WTC11 (cell line): ENCODE data around the gene TENT5A. TPM values are rescaled to one million over a fixed set of nuclear protein-coding genes. Genes with fewer than 3 reads are reported as not detected.
A peak's percentile ranks its signal among the peaks of the same experiment; 100 is the strongest.

ENCODE experiments used
- ATAC-seq: fragments of 200-7000 bp; cut with Tn5 transposase; 2 replicates; pipeline ENCODE4 v1.10.0; 2021; ENCODE audit warnings: mild to moderate bottlenecking, moderate library complexity
- CTCF ChIA-PET: fragments of 300-600 bp; sonication (Branson Sonifier 250); formaldehyde crosslinking; loops from one replicate; lab custom pipeline; 2021; ENCODE audit warnings: antibody characterized with exemption; lab: Charles Lee
- POLR2A ChIA-PET: fragments of 350-600 bp; sonication (Branson Sonifier 250); formaldehyde crosslinking; loops from one replicate; lab custom pipeline; 2021; ENCODE audit warnings: antibody characterized with exemption; lab: Charles Lee
- DNase-seq: peaks from one replicate; pipeline ENCODE4 v3.0.0; 2021; ENCODE audit warnings: low spot score
- H3K27ac Mint-ChIP-seq: 2 replicates; pipeline ENCODE4 v1.8.0; 2021; ENCODE audit warnings: mixed read lengths
- H3K27me3 Mint-ChIP-seq: 2 replicates; pipeline ENCODE4 v1.8.0; 2021; ENCODE audit warnings: low read depth, mild to moderate bottlenecking, moderate library complexity, mixed read lengths
- H3K36me3 Mint-ChIP-seq: 2 replicates; pipeline ENCODE4 v1.8.0; 2021; ENCODE audit warnings: mixed read lengths
- H3K4me1 Mint-ChIP-seq: 2 replicates; pipeline ENCODE4 v1.8.0; 2022; ENCODE audit warnings: mixed read lengths
- H3K4me3 Mint-ChIP-seq: 2 replicates; pipeline ENCODE4 v1.8.0; 2021; ENCODE audit warnings: mild to moderate bottlenecking, moderate library complexity, mixed read lengths
- H3K9me3 Mint-ChIP-seq: 2 replicates; pipeline ENCODE4 v1.8.0; 2021; ENCODE audit warnings: mixed read lengths
- AFF4 ChIP-seq: sonication (generic); formaldehyde crosslinking; IDR thresholded peaks from 2 replicates; pipeline ENCODE4 v1.8.1; 2023; ENCODE audit warnings: mild to moderate bottlenecking, missing genetic modification reagents, borderline replicate concordance
- CDX4 ChIP-seq: fragments of 250-450 bp; sonication (Bioruptor Pico); IDR thresholded peaks from 2 replicates; pipeline ENCODE4 v1.9.0; 2021; ENCODE audit warnings: moderate library complexity, mild to moderate bottlenecking, inconsistent platforms, borderline replicate concordance
- E2F5 ChIP-seq: sonication (generic); formaldehyde crosslinking; IDR thresholded peaks from 2 replicates; pipeline ENCODE4 v1.8.1; 2022; ENCODE audit warnings: mild to moderate bottlenecking, moderate library complexity, missing genetic modification reagents
- EMX1 ChIP-seq: fragments of 250-450 bp; sonication (Bioruptor Pico); IDR thresholded peaks from 2 replicates; pipeline ENCODE4 v1.8.0; 2021; ENCODE audit warnings: mild to moderate bottlenecking
- RELA ChIP-seq: sonication (generic); formaldehyde crosslinking; IDR thresholded peaks from 2 replicates; pipeline ENCODE4 v1.8.1; 2022; ENCODE audit warnings: missing genetic modification reagents, mild to moderate bottlenecking, borderline replicate concordance
- SOX15 ChIP-seq: fragments of 250-450 bp; sonication (Bioruptor Pico); IDR thresholded peaks from 2 replicates; pipeline ENCODE4 v1.9.0; 2021; ENCODE audit warnings: mild to moderate bottlenecking
- ZMAT4 ChIP-seq: fragments of 250-450 bp; sonication (Bioruptor Pico); IDR thresholded peaks from 2 replicates; pipeline ENCODE4 v1.9.0; 2021; ENCODE audit warnings: mild to moderate bottlenecking
- ZNF138 ChIP-seq: sonication (generic); formaldehyde crosslinking; conservative IDR thresholded peaks from 2 replicates; pipeline ENCODE4 v1.8.1; 2022; ENCODE audit warnings: mild to moderate bottlenecking, moderate library complexity, missing genetic modification reagents
- total RNA-seq: library from RNA; stranded (reverse); gene quantifications from 3 replicates; pipeline ENCODE4 v1.2.3, GENCODE V29; 2021
- TF ChIP-seq, protein P1 (sequence below): sonication (generic); formaldehyde crosslinking; IDR thresholded peaks from 2 replicates; pipeline ENCODE4 v1.8.1; 2022; ENCODE audit warnings: low read depth, missing genetic modification reagents, borderline replicate concordance
- TF ChIP-seq, protein P2 (sequence below): sonication (generic); formaldehyde crosslinking; IDR thresholded peaks from 2 replicates; pipeline ENCODE4 v1.8.0; 2022; ENCODE audit warnings: mild to moderate bottlenecking, missing genetic modification reagents
- TF ChIP-seq, protein P3 (sequence below): sonication (generic); formaldehyde crosslinking; IDR thresholded peaks from 2 replicates; pipeline ENCODE4 v1.8.0; 2022; ENCODE audit warnings: missing genetic modification reagents
- TF ChIP-seq, protein P4 (sequence below): sonication (generic); formaldehyde crosslinking; IDR thresholded peaks from 2 replicates; pipeline ENCODE4 v1.8.0; 2023; ENCODE audit warnings: missing genetic modification reagents, mild to moderate bottlenecking, borderline replicate concordance
- TF ChIP-seq, protein P5 (sequence below): fragments of 250-450 bp; sonication (Bioruptor Pico); IDR thresholded peaks from 2 replicates; pipeline ENCODE4 v2.1.2; 2022; ENCODE audit warnings: mild to moderate bottlenecking, moderate library complexity
- TF ChIP-seq, protein P6 (sequence below): fragments of 200-600 bp; IDR thresholded peaks from 2 replicates; pipeline ENCODE4 v1.8.0; 2022; ENCODE audit warnings: antibody characterized with exemption

Gene TENT5A
- total RNA-seq, 1 experiment from 2014 or later, result 3.2 TPM

DNA sequence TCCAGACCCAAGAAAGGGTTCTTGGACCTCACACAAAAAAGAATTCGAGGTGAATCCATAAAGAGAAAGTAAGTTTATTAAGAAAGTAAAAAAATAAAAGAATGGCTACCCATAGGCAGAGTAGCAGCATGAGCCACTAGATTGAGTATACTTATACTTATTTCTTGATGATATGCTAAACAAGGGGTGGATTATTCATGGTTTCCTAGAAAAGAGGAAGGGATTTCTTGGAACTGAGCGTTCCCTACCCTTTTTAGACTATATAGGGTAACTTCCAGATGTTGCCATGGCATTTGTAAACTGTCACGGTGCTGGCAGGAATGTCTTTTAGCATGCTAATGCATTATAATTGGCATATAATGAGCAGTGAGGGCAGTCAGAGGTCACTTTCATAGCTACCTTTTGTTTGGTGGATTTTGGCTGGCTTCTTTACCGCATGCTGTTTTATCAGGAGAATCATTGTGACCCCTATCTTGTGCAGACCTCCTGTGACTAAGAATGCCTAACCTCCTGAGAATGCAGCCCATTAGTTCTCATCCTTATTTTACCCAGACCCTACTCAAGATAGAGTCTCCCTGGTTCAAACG is 44.3 kb downstream of the TENT5A start:
- Mint-ChIP-seq H3K4me3 (no peak overlapping the region), H3K9me3 (peaks cover 4% of the 10 kb centered on the region; the same call in 1 of the 2 replicates), H3K27ac (no peak overlapping the region), H3K27me3 (no peaks in the 10 kb centered on the region), H3K36me3 (no peaks in the 10 kb centered on the region), H3K4me1 (peaks cover 20% of the 10 kb centered on the region)
- ChIA-PET CTCF (interaction anchor here (0.6 kb wide), 1 partner anchor 347 kb away, joined by 3 read pairs; no protein-coding TSS in a partner anchor), POLR2A (no interaction called here)
- no peak for DNase-seq
- ATAC-seq, result peak; percentile 95
- TF ChIP-seq, protein P1, sequence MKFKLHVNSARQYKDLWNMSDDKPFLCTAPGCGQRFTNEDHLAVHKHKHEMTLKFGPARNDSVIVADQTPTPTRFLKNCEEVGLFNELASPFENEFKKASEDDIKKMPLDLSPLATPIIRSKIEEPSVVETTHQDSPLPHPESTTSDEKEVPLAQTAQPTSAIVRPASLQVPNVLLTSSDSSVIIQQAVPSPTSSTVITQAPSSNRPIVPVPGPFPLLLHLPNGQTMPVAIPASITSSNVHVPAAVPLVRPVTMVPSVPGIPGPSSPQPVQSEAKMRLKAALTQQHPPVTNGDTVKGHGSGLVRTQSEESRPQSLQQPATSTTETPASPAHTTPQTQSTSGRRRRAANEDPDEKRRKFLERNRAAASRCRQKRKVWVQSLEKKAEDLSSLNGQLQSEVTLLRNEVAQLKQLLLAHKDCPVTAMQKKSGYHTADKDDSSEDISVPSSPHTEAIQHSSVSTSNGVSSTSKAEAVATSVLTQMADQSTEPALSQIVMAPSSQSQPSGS (CRISPR knock-in tag), result no peak
- TF ChIP-seq AFF4 (CRISPR knock-in tag), result no peak
- TF ChIP-seq, protein P2, sequence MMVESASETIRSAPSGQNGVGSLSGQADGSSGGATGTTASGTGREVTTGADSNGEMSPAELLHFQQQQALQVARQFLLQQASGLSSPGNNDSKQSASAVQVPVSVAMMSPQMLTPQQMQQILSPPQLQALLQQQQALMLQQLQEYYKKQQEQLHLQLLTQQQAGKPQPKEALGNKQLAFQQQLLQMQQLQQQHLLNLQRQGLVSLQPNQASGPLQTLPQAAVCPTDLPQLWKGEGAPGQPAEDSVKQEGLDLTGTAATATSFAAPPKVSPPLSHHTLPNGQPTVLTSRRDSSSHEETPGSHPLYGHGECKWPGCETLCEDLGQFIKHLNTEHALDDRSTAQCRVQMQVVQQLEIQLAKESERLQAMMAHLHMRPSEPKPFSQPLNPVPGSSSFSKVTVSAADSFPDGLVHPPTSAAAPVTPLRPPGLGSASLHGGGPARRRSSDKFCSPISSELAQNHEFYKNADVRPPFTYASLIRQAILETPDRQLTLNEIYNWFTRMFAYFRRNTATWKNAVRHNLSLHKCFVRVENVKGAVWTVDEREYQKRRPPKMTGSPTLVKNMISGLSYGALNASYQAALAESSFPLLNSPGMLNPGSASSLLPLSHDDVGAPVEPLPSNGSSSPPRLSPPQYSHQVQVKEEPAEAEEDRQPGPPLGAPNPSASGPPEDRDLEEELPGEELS, result no peak
- no peak for TF ChIP-seq ZMAT4 (CRISPR knock-in tag)
- TF ChIP-seq, protein P3, sequence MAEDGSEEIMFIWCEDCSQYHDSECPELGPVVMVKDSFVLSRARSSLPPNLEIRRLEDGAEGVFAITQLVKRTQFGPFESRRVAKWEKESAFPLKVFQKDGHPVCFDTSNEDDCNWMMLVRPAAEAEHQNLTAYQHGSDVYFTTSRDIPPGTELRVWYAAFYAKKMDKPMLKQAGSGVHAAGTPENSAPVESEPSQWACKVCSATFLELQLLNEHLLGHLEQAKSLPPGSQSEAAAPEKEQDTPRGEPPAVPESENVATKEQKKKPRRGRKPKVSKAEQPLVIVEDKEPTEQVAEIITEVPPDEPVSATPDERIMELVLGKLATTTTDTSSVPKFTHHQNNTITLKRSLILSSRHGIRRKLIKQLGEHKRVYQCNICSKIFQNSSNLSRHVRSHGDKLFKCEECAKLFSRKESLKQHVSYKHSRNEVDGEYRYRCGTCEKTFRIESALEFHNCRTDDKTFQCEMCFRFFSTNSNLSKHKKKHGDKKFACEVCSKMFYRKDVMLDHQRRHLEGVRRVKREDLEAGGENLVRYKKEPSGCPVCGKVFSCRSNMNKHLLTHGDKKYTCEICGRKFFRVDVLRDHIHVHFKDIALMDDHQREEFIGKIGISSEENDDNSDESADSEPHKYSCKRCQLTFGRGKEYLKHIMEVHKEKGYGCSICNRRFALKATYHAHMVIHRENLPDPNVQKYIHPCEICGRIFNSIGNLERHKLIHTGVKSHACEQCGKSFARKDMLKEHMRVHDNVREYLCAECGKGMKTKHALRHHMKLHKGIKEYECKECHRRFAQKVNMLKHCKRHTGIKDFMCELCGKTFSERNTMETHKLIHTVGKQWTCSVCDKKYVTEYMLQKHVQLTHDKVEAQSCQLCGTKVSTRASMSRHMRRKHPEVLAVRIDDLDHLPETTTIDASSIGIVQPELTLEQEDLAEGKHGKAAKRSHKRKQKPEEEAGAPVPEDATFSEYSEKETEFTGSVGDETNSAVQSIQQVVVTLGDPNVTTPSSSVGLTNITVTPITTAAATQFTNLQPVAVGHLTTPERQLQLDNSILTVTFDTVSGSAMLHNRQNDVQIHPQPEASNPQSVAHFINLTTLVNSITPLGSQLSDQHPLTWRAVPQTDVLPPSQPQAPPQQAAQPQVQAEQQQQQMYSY (CRISPR knock-in tag), result no peak
- TF ChIP-seq, protein P4, sequence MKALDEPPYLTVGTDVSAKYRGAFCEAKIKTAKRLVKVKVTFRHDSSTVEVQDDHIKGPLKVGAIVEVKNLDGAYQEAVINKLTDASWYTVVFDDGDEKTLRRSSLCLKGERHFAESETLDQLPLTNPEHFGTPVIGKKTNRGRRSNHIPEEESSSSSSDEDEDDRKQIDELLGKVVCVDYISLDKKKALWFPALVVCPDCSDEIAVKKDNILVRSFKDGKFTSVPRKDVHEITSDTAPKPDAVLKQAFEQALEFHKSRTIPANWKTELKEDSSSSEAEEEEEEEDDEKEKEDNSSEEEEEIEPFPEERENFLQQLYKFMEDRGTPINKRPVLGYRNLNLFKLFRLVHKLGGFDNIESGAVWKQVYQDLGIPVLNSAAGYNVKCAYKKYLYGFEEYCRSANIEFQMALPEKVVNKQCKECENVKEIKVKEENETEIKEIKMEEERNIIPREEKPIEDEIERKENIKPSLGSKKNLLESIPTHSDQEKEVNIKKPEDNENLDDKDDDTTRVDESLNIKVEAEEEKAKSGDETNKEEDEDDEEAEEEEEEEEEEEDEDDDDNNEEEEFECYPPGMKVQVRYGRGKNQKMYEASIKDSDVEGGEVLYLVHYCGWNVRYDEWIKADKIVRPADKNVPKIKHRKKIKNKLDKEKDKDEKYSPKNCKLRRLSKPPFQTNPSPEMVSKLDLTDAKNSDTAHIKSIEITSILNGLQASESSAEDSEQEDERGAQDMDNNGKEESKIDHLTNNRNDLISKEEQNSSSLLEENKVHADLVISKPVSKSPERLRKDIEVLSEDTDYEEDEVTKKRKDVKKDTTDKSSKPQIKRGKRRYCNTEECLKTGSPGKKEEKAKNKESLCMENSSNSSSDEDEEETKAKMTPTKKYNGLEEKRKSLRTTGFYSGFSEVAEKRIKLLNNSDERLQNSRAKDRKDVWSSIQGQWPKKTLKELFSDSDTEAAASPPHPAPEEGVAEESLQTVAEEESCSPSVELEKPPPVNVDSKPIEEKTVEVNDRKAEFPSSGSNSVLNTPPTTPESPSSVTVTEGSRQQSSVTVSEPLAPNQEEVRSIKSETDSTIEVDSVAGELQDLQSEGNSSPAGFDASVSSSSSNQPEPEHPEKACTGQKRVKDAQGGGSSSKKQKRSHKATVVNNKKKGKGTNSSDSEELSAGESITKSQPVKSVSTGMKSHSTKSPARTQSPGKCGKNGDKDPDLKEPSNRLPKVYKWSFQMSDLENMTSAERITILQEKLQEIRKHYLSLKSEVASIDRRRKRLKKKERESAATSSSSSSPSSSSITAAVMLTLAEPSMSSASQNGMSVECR (CRISPR knock-in tag), result no peak
- TF ChIP-seq, protein P5, sequence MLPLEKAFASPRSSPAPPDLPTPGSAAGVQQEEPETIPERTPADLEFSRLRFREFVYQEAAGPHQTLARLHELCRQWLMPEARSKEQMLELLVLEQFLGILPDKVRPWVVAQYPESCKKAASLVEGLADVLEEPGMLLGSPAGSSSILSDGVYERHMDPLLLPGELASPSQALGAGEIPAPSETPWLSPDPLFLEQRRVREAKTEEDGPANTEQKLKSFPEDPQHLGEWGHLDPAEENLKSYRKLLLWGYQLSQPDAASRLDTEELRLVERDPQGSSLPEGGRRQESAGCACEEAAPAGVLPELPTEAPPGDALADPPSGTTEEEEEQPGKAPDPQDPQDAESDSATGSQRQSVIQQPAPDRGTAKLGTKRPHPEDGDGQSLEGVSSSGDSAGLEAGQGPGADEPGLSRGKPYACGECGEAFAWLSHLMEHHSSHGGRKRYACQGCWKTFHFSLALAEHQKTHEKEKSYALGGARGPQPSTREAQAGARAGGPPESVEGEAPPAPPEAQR (CRISPR knock-in tag), result no peak
- no peak for TF ChIP-seq RELA (CRISPR knock-in tag)
- TF ChIP-seq SOX15 (CRISPR knock-in tag), result no peak
- TF ChIP-seq ZNF138 (CRISPR knock-in tag), result no peak
- TF ChIP-seq EMX1 (CRISPR knock-in tag), result no peak
- TF ChIP-seq, protein P6, sequence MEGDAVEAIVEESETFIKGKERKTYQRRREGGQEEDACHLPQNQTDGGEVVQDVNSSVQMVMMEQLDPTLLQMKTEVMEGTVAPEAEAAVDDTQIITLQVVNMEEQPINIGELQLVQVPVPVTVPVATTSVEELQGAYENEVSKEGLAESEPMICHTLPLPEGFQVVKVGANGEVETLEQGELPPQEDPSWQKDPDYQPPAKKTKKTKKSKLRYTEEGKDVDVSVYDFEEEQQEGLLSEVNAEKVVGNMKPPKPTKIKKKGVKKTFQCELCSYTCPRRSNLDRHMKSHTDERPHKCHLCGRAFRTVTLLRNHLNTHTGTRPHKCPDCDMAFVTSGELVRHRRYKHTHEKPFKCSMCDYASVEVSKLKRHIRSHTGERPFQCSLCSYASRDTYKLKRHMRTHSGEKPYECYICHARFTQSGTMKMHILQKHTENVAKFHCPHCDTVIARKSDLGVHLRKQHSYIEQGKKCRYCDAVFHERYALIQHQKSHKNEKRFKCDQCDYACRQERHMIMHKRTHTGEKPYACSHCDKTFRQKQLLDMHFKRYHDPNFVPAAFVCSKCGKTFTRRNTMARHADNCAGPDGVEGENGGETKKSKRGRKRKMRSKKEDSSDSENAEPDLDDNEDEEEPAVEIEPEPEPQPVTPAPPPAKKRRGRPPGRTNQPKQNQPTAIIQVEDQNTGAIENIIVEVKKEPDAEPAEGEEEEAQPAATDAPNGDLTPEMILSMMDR, result no peak
- TF ChIP-seq E2F5, result no peak
- no peak for TF ChIP-seq CDX4 (CRISPR knock-in tag)
